NCI-H1436 treated with DMSO at 0.1 percent for 48 hours (cell line): ENCODE measurements around the gene NT5DC2.

Source experiments
- DNase-seq: peaks from one replicate; lab custom pipeline; 2025; lab: John Stamatoyannopoulos, UW

NT5DC2 gene

DNA sequence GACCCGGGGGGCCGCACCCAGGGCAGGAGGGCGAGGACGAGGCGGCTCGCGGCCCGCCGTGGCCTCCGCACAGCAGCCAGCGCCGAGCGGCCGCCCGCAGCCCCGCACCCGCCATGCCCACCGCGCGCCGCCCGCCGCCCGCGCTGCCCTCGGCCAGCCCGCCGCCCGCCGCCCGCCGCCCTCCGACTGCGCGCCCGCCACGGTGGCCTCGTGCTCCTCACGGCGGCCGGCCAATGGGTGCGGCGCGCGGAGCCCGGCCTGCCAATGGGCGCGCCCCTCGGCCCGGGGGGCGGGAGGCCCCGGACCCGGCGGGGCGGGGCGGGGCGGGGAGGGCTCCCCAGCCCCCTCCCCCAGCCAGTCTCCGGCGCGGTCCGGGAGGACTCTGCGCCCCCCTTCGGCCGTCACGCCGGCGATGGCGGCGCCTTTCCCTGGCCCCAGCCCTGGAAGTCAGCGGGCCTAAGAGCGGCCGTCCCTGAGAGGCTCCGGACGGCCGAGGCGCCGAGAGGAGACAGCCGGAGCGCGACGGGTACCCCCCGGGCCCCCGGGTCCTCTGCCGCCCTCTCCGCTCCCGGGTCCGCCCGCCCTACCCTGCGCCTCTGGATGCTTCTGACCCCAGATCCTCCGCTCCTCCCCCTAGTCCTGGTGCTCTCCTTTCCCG is at the start of gene NT5DC2:
NT5DC2 (minus strand) TSS at position 235 of the 658 bp plus-strand sequence; CDS start at position 115, 120 bp downstream.
- no peak for DNase-seq

DNA sequence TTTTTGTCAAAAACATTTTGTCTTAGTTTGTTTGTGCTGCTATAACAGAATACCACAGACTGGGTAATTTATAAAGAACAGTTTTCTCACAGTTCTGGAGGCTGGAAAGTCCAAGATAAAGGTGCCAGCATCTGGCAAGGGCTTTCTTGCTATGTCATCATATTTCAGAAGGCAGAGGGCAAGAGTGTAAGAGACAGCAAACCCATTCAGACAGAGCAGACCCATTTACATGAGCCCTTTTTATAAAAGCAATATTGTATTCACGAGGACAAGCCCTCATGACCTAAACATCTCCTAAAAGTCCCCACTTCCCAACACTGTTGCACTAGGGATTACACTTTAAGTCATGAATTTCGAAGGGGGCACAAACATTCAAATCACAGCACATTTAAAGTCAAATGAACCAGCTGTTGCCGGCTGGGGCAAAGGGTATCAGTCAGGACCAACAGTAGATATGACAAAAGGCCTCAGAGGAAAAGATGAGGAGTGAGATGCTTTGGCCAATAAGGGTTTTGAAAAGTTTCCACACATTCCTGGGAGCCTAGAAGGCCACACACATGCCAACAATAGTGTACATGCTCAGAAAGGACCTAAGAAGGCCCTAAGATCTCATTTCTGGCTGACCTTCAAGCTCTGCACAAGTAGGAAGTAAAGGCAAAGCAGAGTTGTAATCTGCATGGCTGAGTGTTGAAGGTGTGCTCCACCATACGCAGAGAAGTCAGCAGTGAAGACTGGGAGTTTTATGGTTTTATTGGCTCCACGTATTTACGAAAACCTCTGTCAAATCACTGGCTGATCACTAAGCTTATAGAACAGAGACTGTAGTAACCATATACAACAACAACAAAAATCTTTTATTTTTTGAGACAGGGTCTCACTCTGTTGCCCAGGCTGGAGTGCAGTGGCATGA is 40.7 kb upstream of the NT5DC2 start:
- no peak for DNase-seq

DNA sequence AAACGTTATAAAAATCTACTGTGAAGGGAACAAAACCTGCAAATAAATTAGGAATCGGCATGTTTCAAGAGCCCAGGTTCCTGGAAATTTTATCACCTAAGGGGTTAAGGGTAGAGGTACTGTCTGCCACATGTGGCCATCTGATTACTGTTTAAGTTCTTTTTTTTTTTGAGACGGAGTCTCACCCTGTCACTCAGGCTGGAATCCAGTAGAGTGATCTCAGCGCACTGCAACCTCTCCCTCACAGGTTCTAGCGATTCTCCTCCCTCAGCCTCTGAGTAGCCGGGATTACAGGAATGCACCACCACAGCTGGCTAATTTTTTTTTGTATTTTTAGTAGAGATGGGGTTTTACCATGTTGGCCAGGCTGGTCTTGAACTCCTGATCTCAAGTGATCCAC is 38.6 kb upstream of the NT5DC2 start:
- DNase-seq, result no peak

DNA sequence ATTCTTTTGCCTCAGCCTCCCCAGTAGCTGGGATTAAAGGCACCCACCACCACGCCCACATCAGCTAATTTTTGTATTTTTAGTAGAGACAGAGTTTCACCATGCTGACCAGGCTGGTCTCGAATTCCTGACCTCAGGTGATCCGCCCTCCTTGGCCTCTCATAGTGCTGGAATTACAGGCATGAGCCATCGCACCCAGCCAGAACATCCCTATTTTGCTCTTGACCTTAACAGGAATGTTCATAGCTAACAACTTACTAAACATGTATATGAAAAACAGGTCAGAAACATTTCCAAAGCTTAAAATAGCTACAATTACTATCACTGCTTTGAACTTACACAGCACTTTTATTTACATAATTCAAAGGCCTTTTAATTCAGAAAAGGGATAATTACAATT is 36.4 kb upstream of the NT5DC2 start:
- no peak for DNase-seq

DNA sequence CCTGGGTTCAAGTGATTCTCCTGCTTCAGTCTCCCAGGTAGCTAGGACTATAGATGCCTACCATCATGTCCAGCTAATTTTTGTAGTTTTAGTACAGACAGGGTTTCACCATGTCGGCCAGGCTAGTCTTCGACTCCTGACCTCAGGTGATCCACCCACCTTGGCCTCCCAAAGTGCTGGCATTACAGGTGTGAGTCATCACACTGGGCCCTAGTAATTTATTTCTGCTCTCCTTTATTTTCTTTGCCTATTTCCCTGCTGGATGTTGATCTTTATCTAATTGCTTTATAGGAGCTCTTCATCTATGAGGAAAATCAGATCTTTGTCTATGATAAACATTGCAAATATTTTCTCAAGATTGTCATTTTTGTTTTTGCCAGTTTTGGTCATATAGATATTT is 34.4 kb upstream of the NT5DC2 start:
- no peak for DNase-seq

DNA sequence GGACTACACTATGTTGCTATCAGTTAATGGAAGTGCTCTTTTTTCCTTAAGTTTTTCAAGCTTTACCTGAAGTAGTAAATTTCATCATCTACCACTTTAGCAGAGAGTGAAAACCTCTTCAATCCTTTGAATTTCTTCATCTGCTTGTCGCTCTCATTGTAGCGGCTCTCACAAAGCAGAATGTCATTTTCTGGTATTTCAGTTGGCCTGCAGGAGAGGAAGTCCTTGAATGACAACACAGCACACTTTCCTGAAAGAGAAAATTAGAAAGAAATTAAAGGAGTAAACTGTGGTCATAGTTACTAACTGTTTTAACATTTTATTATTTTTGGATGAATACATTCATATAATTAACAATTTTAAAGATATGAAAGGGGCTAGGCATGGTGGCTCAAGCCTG is 30.3 kb upstream of the NT5DC2 start:
- DNase-seq, result no peak

DNA sequence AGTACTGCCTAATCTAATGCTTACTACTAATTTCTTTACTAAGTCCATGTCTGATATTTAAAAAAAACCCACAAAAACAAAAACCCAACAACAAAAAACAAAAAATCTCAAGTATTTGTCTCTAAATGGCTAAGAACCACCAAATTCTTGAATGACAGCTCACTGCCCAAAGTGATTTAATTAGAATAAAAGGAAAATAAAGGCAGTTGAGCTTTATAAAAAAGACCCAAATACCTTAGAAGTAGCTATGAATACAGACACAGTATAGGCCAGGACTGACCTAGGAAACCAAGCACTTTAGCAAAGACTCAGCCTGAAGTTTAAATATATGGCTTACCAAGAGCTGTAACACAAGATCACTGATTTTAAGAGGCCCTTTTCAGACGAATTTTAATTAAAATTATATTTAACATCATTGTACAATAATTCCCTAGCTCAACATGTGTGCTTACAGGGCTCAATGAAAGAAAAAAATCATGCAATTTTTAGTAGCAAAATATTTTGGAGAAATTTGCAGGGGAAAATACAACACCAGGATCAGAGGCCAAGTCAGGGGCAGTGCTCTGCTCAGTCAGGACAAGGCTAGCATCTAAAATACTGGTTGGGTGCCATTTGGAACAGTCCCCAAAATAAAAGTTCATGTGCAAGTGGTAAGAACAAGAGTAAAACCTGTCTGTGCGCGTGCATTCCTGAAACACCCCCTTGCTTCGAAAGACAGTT is 27.5 kb upstream of the NT5DC2 start:
- DNase-seq, result no peak

DNA sequence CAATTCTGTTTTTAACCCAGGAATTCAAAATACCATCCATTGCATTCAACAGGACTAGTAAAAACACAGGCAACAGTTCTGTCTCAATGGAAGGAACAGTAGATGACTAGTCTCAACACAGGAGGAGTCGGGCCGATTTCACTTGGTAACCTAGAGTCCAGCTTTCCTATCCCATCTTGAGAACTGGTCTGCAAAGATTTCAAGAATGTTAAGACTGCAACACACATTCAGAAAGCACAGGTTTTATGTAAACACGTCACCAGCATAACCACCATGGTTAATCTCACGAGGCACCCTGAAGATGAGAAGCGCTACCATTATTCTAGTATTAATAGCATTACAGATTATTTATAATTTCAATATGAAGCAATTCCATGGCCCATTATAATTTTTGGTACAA is 24.8 kb upstream of the NT5DC2 start:
- no peak for DNase-seq

DNA sequence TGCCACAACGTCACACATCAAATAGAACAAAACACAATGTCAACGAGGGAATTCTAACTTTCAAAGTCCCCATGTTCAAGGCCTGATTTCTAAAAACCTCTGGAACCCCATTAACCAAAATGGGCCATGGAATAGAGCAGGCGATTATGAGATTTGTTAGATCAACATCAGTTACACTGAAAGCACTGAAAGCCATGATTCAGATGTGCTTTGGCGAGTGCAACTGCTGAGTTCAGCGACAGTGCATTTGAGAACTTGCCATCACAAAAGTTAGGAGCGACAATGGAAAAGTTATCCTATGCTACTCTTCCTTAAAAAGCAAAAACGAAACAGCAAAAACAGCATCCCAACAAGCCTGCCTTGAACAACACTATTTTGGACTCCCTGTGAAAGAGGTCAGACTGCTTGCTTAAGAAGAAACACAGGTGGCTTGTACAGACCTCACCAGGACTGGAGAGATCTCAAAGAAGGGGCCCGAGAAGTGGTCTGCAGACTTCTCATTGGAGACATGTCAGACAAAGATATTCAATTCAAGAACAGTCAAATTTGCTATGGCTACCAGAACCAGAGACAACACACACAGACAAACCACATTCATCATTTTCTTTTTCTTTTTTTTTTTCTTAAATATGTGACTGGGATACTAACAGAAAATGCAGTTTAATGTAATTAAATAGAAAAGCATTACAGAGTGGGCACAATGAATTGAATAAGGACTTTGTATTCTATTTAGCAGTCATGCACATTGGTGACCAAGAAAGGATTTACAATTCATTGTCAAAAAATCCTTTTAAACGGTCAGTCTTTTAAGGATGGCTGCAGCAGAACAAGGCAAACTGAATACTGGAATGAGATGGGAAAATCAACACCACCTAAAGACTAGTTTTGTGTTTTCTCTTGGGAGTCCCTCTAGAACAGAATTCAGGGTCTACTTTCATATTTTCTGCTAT is 23.6 kb upstream of the NT5DC2 start:
- no peak for DNase-seq

DNA sequence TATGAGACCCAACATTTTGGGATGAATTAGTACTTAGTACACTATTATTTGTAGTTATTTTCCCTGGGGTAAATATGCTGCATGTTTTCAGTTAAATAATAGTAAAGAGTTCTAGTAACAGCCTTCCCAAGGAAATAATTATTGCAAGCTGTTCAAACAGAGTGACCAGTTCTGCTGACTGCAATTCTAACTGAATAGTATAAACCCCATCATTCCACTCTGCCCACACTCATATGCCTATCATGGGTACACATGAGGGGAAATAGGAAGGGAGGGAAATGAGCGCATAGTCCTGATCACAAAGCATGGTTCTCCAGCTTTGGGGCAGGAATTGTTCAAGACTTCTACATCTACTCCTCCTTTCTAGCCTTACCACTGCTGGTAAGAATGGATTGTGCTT is 21.4 kb upstream of the NT5DC2 start:
- no peak for DNase-seq

DNA sequence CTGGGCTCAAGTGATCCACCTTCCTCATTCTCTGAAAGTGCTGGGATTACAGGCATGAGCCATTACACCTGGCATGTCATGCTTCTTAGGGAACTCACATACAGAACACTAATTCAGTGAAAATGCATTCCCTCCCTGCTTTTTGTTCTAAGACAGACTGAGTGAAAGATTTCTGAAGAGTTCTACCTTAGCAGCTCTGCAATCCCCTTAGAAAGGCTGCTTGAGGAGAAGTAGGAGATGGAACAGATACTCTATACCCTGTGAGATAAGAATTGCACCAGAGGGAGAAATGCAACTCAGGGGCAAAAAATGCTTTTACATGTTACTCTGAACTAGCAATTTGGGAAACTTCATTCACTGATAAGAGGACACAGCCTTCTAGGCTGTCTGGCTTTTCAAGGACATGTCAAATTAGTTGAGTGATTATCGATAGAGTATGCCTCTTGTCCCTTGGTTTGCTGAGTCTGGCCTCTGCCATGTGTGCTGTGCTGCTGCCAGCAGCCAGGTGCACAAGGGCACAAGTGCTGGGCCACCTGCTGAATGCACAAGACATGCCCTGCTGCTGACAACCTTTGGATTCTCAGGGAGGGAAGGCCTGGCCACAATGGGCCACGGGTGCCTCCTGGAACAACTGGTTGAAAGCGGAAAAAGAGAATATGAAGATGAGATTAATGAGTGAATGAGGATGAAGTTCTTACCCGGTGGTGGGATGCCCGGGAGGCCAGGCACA is 20.5 kb upstream of the NT5DC2 start:
- DNase-seq, result no peak

DNA sequence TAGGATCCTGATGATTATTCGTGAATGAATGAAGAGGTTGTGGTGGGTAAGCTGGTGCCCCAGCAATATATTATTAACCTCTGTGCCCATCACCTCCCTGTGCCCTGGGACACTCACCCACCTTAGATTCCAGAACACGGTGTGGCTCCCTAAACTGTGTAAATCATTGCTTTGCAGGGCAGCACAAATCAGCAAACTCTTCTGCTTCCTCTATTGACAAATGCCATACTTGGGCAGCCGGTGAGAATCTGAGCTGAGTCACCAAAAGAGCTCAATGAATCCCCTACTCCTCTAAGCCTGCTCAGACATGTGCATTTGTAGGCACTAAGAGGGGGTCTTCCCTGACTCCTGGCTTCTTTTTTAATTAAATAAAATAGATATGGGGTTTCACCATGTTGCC is 18.4 kb upstream of the NT5DC2 start:
- no peak for DNase-seq

DNA sequence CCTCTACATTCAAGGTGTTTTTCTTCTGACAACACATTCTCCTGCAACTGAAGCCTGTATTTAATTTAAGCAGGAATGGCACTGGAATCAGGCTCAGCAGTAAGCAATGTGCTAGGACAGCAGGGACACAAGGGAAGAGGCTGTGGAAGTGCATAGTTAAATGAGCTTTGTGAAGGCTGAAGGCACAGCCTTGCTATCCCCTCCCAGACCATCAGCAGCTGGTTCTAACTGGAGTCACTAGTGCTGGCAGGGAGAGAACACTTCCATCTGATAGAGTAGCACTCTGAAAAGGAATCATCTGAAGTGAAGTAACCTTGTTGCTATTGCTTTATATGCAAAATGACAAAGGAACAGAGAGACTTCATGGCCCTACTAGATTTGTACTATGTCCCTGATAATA is 17.5 kb upstream of the NT5DC2 start:
- no peak for DNase-seq

DNA sequence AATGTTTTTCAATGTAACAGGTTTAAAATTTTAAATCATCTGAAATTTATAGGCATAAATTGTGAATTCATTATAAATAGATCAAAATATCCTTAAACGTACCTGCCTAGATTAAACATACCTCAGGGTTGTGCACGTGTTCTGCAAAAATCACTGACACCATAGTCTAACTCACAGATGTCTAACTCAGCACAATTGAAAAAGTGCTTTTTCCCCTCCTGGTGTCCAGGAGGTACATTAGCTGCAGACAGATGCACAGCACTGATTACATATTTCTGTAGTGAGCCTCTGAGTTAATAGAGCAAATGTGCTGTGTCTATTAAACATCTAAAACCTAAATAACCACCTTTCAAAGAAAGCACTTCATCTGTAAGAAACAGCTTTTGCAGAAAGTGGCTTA is 13.5 kb upstream of the NT5DC2 start:
- DNase-seq, result no peak

DNA sequence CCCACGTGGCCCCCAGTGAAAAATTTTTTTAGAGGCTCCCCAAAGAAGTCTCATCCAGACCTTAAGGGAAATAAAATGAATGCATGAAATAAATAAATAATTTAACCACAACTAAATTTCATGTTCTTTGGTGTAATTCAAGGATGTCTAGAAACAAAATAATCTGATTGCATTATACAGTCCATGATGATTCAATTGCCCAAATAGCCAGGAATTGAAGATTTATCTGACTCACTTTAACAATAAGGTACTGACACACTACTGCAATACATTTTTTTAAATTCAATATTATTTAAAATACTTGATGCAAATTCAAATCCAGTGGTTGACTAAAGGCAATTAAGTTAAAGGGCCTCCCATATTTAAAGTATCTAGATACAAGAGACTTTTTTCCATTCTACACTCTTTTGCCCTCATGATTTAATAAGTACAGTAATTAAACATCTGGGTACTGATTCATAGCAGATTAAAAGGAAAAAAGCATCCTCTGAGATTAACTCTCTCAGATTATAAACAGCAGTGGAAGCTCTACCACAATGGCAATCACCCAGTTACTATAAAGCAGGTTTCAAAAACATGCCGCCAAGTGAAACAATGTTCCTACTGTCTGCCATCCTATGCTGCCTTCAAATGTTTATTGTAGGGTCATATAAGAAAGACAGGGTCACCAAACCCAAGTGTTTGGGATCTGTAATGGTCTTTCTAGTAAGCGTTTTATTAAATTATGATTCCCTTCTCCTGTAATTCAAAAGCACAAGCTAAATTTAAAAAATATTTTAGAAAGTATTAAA is 12.6 kb upstream of the NT5DC2 start:
- no peak for DNase-seq

DNA sequence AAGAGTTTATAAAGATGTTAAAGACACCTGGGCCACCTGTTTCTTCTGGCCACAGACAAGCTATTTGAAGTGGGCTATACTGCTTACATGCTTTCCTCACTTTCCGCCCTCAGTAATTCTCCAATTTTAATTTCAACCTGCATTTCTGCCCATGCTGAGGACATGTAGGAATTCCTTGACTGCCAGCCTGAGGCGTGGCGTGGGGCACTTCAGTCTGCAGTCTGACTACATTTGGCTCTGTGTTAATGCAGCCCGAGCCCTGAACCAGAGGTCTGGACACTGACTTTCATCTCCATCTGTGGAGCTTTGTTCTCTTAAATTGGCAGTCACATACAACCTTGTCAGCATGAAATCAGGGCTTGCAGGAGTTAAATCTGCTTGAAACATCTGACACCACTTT is 11.3 kb upstream of the NT5DC2 start:
- DNase-seq, result no peak

DNA sequence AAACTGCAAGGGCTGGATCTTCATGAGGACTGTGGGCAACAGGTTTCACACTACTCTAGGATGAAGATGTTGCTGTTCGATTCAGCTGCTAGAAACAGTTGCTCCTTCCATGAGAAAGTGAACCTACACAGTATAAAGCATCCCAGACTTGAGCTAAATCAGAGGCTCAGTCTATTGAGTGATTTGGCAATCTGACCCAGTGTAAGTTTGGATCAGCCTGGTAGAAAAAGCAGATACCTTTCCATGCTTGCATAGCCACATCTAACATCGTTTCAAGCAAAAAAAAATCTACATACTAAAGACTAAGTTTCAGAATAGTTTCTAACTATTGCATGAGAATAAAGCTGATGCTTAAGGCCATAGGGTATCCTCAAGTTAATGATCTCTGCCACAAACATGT is 7.4 kb upstream of the NT5DC2 start:
- DNase-seq, result no peak

DNA sequence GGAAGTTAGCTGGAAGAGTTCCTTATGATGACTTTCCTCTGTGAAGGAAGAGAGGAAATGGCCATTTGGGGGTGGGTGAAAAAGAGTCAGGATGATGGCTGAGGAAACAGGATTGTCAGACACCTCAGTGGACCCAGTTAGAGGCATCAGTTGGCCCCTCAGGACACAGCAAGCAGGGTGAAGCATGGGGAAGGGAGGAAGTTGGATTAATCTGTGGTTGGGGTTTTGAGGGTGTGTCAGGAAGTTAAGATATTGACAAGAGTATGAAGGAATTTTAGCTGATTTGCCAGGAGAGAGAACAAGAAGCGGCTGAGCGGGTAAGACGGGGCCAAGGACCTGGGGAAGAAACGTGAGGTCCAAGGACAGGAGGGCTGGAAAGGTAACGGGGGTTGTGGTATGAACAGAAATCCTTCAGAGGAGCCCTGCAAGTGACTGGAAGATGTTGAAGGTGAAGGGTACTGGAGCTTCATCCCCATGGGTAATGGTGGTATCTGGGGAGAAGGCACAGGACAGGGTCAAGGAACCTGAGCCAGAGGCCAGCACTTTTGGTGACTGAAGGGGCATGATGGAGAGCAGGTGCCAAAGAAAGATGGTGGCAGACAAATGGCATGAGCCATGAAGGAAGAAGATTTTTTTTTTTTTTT is 5.5 kb upstream of the NT5DC2 start:
- no peak for DNase-seq

DNA sequence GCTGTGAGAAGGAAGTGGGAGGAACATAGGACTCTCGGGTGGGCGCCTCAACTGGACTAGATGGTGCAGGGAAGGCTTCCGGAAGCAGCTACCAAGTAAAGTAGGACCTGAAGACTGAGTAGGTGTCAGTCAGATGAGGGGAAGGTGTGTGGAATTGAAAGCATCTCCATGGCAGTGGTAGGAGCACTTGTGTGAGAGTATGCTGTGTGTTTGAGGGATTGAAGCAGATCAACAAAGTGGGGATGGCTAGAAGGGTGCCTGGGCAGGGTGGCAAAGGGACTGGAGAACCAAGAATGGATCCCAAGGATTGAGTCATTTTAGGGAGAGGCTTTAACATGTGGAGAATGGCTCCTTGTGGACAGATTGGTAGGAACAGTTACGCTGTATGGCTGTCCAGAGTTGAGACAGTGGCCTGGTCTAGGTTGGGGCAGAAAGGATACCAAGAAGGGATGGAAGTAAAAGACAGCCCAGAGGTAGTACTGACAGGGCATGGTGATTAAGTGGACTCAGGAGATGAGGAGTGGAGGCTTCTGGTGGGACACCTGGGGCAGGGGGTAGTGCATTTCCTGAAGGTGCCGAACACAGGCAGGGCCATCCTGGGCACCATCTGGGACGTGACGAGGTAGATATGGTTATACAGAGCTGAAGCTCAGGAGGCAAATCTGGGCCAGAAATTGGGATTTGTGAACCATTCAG is 4.2 kb upstream of the NT5DC2 start:
- no peak for DNase-seq
